Activated naive CD8-positive, alpha-beta T cell treated with anti-CD3 and anti-CD28 coated beads, Interleukin-2, amount 10 ng/mL, durations not matched to agents 7 days and 5 days (primary cell): Measurements from ENCODE around the gene HIPK4. TPM values are rescaled to one million over a fixed set of nuclear protein-coding genes. Genes with fewer than 3 reads are reported as not detected.
A peak's percentile ranks its signal among the peaks of the same experiment; 100 is the strongest.
"Not testable (repeated sequence)": the region's sequence is repeated elsewhere in the genome, so short reads cannot be mapped to it uniquely, and the experiment has no call there.

Experiments
- ATAC-seq: fragments of 150-1000 bp; cut with Tn5 transposase; one replicate; pipeline ENCODE4 v1.10.0; 2021; ENCODE audit warnings: low read depth, moderate library complexity
- POLR2A ChIA-PET: fragments of 350-600 bp; sonication (Branson Sonifier 250); formaldehyde crosslinking; loops from one replicate; lab custom pipeline; 2021; ENCODE audit warnings: antibody characterized with exemption; lab: Charles Lee
- DNase-seq: peaks from one replicate; pipeline ENCODE4 v3.0.0; 2021
- H3K27ac Mint-ChIP-seq: one replicate; pipeline ENCODE4 v1.8.0; 2022; ENCODE audit warnings: mild to moderate bottlenecking, mixed read lengths
- H3K27me3 Mint-ChIP-seq: one replicate; pipeline ENCODE4 v1.8.0; 2022; ENCODE audit warnings: mild to moderate bottlenecking, moderate library complexity, mixed read lengths
- H3K36me3 Mint-ChIP-seq: one replicate; pipeline ENCODE4 v1.8.0; 2021; ENCODE audit warnings: mild to moderate bottlenecking, mixed read lengths
- H3K4me1 Mint-ChIP-seq: one replicate; pipeline ENCODE4 v1.8.0; 2021; ENCODE audit warnings: mixed read lengths
- H3K4me3 Mint-ChIP-seq: one replicate; pipeline ENCODE4 v1.8.0; 2022; ENCODE audit warnings: mild to moderate bottlenecking, moderate library complexity, mixed read lengths
- H3K9me3 Mint-ChIP-seq: one replicate; pipeline ENCODE4 v1.8.0; 2021; ENCODE audit warnings: mixed read lengths
- total RNA-seq, 2 experiments: library from RNA; stranded (reverse); gene quantifications; one replicate each; pipeline ENCODE4 v1.2.3, GENCODE V29; 2021

The HIPK4 gene
- total RNA-seq, 2 experiments from 2014 or later: 0.11 TPM; not detected in 1

GRCh38 chr19:40412866-40413265, 22.9 kb upstream of the HIPK4 start:
- Mint-ChIP-seq H3K36me3 (no peaks in the 10 kb centered on the region), H3K9me3 (no peaks in the 10 kb centered on the region), H3K4me1 (peaks cover 26% of the 10 kb centered on the region), H3K27ac (no peak overlapping the region), H3K27me3 (no peaks in the 10 kb centered on the region), H3K4me3 (no peak overlapping the region)
- POLR2A ChIA-PET: interaction anchor here (0.9 to 1.0 kb wide), 2 partner anchors 8 to 9 kb away, joined by 3 to 5 read pairs; no protein-coding TSS in a partner anchor
- ATAC-seq: no peak
- no peak for DNase-seq

GRCh38 chr19:40411958-40412499, 22.0 kb upstream of the HIPK4 start:
- Mint-ChIP-seq H3K36me3 (no peaks in the 10 kb centered on the region), H3K4me3 (no peak overlapping the region), H3K4me1 (peaks cover 18% of the 10 kb centered on the region), H3K27ac (no peak overlapping the region), H3K27me3 (no peaks in the 10 kb centered on the region), H3K9me3 (no peaks in the 10 kb centered on the region)
- no peak for DNase-seq
- POLR2A ChIA-PET: interaction anchor here (0.9 to 1.8 kb wide), 3 partner anchors 8 to 14 kb away, joined by 3 to 5 read pairs (median 4); partner anchors contain the start of gene SERTAD1
- ATAC-seq: no peak

GRCh38 chr19:40411125-40411842, 21.3 kb upstream of the HIPK4 start:
- H3K27ac Mint-ChIP-seq: no peak overlapping the region
- DNase-seq: no peak
- peaks cover 14% of the 10 kb centered on the region for H3K4me1 Mint-ChIP-seq
- POLR2A ChIA-PET: interaction anchor here (0.9 to 1.8 kb wide), 2 partner anchors 9 to 15 kb away, joined by 3 to 5 read pairs; partner anchors contain the start of gene SERTAD1
- H3K36me3 Mint-ChIP-seq: no peaks in the 10 kb centered on the region
- H3K27me3 Mint-ChIP-seq: no peaks in the 10 kb centered on the region
- H3K9me3 Mint-ChIP-seq: no peaks in the 10 kb centered on the region
- no peak overlapping the region for H3K4me3 Mint-ChIP-seq
- ATAC-seq: no peak

GRCh38 chr19:40410030-40410389, 20.0 kb upstream of the HIPK4 start:
- Mint-ChIP-seq H3K4me1 (peaks cover 10% of the 10 kb centered on the region), H3K27ac (no peak overlapping the region), H3K9me3 (no peaks in the 10 kb centered on the region), H3K36me3 (no peaks in the 10 kb centered on the region), H3K27me3 (no peaks in the 10 kb centered on the region), H3K4me3 (no peak overlapping the region)
- POLR2A ChIA-PET: interaction anchor here (1.7 kb wide), 1 partner anchor 11 kb away, joined by 7 read pairs; no protein-coding TSS in a partner anchor
- DNase-seq (no peak), ATAC-seq (no peak)

- not testable (repeated sequence) for H3K9me3 Mint-ChIP-seq, H3K36me3 Mint-ChIP-seq, H3K4me3 Mint-ChIP-seq, H3K27me3 Mint-ChIP-seq, DNase-seq, H3K27ac Mint-ChIP-seq, ATAC-seq
- H3K4me1 Mint-ChIP-seq: peaks cover 12% of the 10 kb centered on the region
- POLR2A ChIA-PET: interaction anchor here (1.6 kb wide), 1 partner anchor 12 kb away, joined by 5 read pairs; no protein-coding TSS in a partner anchor
Measured at GRCh38 chr19:40408598-40408925, 18.6 kb upstream of the HIPK4 start.

- Mint-ChIP-seq H3K4me1 (peaks cover 12% of the 10 kb centered on the region), H3K9me3 (no peaks in the 10 kb centered on the region), H3K27ac (no peak overlapping the region), H3K4me3 (no peak overlapping the region), H3K27me3 (no peaks in the 10 kb centered on the region), H3K36me3 (no peaks in the 10 kb centered on the region)
- DNase-seq (no peak), ATAC-seq (no peak)
- POLR2A ChIA-PET: interaction anchor here (1.6 kb wide), 1 partner anchor 12 kb away, joined by 5 read pairs; no protein-coding TSS in a partner anchor
Measured at GRCh38 chr19:40407714-40408597, 18.0 kb upstream of the HIPK4 start.

GRCh38 chr19:40403262-40403984, 13.4 kb upstream of the HIPK4 start:
- DNase-seq (peak; percentile 89), ATAC-seq (peak; percentile 63)
- no peaks in the 10 kb centered on the region for H3K36me3 Mint-ChIP-seq
- H3K27me3 Mint-ChIP-seq: peaks cover 16% of the 10 kb centered on the region
- H3K9me3 Mint-ChIP-seq: no peaks in the 10 kb centered on the region
- POLR2A ChIA-PET: interaction anchor here (0.6 to 2.7 kb wide), 11 partner anchors 9 to 55 kb away, joined by 3 to 21 read pairs (median 3); partner anchors contain the start of genes C19orf47, PLD3, PRX and SERTAD1
- peak overlapping the region; percentile 94 for H3K4me3 Mint-ChIP-seq
- H3K4me1 Mint-ChIP-seq: peaks cover 21% of the 10 kb centered on the region
- peak overlapping the region; percentile 76 for H3K27ac Mint-ChIP-seq

GRCh38 chr19:40400559-40400958, 10.6 kb upstream of the HIPK4 start:
- POLR2A ChIA-PET: no interaction called here
- Mint-ChIP-seq H3K4me1 (peaks cover 20% of the 10 kb centered on the region), H3K36me3 (no peaks in the 10 kb centered on the region), H3K4me3 (no peak overlapping the region), H3K9me3 (no peaks in the 10 kb centered on the region), H3K27me3 (peaks cover 16% of the 10 kb centered on the region), H3K27ac (no peak overlapping the region)
- ATAC-seq: no peak
- DNase-seq: no peak

- Mint-ChIP-seq H3K4me1 (peaks cover 15% of the 10 kb centered on the region), H3K9me3 (no peaks in the 10 kb centered on the region), H3K27ac (no peak overlapping the region), H3K27me3 (peaks cover 16% of the 10 kb centered on the region), H3K36me3 (no peaks in the 10 kb centered on the region), H3K4me3 (no peak overlapping the region)
- DNase-seq (peak; percentile 47), ATAC-seq (peak; percentile 57)
- POLR2A ChIA-PET: no interaction called here
Measured at GRCh38 chr19:40398417-40399131, 8.6 kb upstream of the HIPK4 start.

- POLR2A ChIA-PET: no interaction called here
- no peak overlapping the region for H3K4me3 Mint-ChIP-seq
- H3K36me3 Mint-ChIP-seq: no peaks in the 10 kb centered on the region
- ATAC-seq: no peak
- no peak overlapping the region for H3K27ac Mint-ChIP-seq
- H3K27me3 Mint-ChIP-seq: peaks cover 16% of the 10 kb centered on the region
- H3K9me3 Mint-ChIP-seq: no peaks in the 10 kb centered on the region
- H3K4me1 Mint-ChIP-seq: peaks cover 10% of the 10 kb centered on the region
- no peak for DNase-seq
Measured at GRCh38 chr19:40397568-40397906, 7.6 kb upstream of the HIPK4 start.

GRCh38 chr19:40396886-40397567, 7.0 kb upstream of the HIPK4 start:
- H3K4me3 Mint-ChIP-seq: no peak overlapping the region
- peaks cover 12% of the 10 kb centered on the region for H3K4me1 Mint-ChIP-seq
- DNase-seq (no peak), ATAC-seq (no peak)
- no peaks in the 10 kb centered on the region for H3K36me3 Mint-ChIP-seq
- peaks cover 16% of the 10 kb centered on the region for H3K27me3 Mint-ChIP-seq
- POLR2A ChIA-PET: no interaction called here
- no peaks in the 10 kb centered on the region for H3K9me3 Mint-ChIP-seq
- H3K27ac Mint-ChIP-seq: no peak overlapping the region

GRCh38 chr19:40395956-40396355, 6.0 kb upstream of the HIPK4 start:
- Mint-ChIP-seq H3K4me3 (no peak overlapping the region), H3K36me3 (no peaks in the 10 kb centered on the region), H3K4me1 (peaks cover 12% of the 10 kb centered on the region), H3K27me3 (peaks cover 14% of the 10 kb centered on the region), H3K9me3 (no peaks in the 10 kb centered on the region), H3K27ac (no peak overlapping the region)
- DNase-seq (no peak), ATAC-seq (no peak)
- POLR2A ChIA-PET: no interaction called here
